Measurements from ENCODE around the gene DCLK2. TPM values are rescaled to one million over a fixed set of nuclear protein-coding genes. Genes with fewer than 3 reads are reported as not detected.

The DCLK2 gene
- total RNA-seq, 1 experiment from 2014 or later = 2.9 TPM

DNA sequence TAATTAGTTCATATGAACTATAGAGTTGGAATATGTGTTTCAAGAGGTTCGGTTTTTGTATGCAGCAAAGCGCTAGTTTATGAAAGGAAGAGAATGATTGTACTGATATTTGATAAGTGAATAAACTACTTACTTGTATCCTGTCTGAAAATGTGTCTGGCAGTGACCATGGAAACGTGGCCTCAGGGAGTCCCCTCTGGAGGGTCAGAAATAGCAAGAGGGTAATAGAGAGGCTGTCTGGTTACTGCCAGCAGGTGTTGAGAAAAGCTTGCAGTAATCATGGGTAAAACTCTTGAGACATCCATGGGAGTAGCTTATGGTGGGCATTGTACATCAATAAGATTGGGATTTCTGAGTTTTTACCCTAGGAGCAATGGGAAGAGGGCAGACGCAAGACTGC, 77.1 kb downstream of the DCLK2 start:
- intact Hi-C loops (cut with micrococcal nuclease; ENCODE audit: unreplicated experiment) = no loop called here
- Mint-ChIP-seq H3K36me3 (ENCODE audit: insufficient read depth, unreplicated experiment) (no peaks in the 10 kb centered on the region), H3K4me1 (ENCODE audit: low read depth, unreplicated experiment) (peaks cover 6% of the 10 kb centered on the region), H3K9me3 (ENCODE audit: unreplicated experiment) (peaks cover 10% of the 10 kb centered on the region), H3K27ac (ENCODE audit: unreplicated experiment) (no peak overlapping the region), H3K27me3 (ENCODE audit: insufficient read depth, unreplicated experiment) (no peaks in the 10 kb centered on the region), H3K4me3 (ENCODE audit: unreplicated experiment) (no peak overlapping the region)
- Histone ChIP-seq H3K36me3 (ENCODE audit: control insufficient read depth, insufficient read depth, low read length) (no peaks in the 10 kb centered on the region), H3K9me3 (no peaks in the 10 kb centered on the region), H3K4me3 (ENCODE audit: low read depth, low read length) (no peak overlapping the region), H3K4me1 (no peaks in the 10 kb centered on the region), H3K27me3 (replicated peaks; ENCODE audit: control insufficient read depth, insufficient read depth, low read length) (no peaks in the 10 kb centered on the region)
- no peak for DNase-seq
- ChIA-PET CTCF (no interaction called here), POLR2A (no interaction called here)
- TF ChIP-seq, protein P1, sequence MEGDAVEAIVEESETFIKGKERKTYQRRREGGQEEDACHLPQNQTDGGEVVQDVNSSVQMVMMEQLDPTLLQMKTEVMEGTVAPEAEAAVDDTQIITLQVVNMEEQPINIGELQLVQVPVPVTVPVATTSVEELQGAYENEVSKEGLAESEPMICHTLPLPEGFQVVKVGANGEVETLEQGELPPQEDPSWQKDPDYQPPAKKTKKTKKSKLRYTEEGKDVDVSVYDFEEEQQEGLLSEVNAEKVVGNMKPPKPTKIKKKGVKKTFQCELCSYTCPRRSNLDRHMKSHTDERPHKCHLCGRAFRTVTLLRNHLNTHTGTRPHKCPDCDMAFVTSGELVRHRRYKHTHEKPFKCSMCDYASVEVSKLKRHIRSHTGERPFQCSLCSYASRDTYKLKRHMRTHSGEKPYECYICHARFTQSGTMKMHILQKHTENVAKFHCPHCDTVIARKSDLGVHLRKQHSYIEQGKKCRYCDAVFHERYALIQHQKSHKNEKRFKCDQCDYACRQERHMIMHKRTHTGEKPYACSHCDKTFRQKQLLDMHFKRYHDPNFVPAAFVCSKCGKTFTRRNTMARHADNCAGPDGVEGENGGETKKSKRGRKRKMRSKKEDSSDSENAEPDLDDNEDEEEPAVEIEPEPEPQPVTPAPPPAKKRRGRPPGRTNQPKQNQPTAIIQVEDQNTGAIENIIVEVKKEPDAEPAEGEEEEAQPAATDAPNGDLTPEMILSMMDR (IDR thresholded peaks at IDR 0.05; ENCODE audit: insufficient read depth in 1 of 2, low read depth in 1 of 2, low read length in 1 of 2, severe bottlenecking in 1 of 2, unreplicated experiment in 1 of 2) = no peak
- BruUV-seq (replicated peaks) = no TSS peak

DNA sequence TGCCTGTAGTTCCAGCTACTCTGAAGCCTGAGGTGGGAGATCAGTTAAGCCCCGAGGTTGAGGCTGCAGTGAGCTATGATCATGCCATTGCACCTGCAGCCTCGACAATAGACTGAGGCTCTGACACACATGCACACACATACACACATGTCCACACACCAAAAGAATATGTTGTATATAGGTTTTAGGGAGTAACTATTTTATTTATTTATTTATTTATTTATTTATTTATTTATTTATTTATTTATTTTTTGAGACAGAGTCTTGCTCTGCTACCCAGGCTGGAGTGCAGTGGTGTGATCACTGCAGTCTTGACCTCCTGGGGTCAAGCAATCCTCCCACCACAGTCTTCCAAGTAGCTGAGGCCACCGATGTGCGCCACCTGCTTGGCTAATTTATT, 78.3 kb downstream of the DCLK2 start:
- ChIA-PET CTCF (no interaction called here), POLR2A (no interaction called here)
- Histone ChIP-seq H3K27me3 (replicated peaks; ENCODE audit: control insufficient read depth, insufficient read depth, low read length) (no peaks in the 10 kb centered on the region), H3K4me3 (ENCODE audit: low read depth, low read length) (no peak overlapping the region), H3K36me3 (ENCODE audit: control insufficient read depth, insufficient read depth, low read length) (no peaks in the 10 kb centered on the region), H3K9me3 (no peaks in the 10 kb centered on the region), H3K4me1 (no peaks in the 10 kb centered on the region)
- no peaks in the 10 kb centered on the region for H3K36me3 Mint-ChIP-seq (ENCODE audit: insufficient read depth, unreplicated experiment)
- H3K27ac Mint-ChIP-seq (ENCODE audit: unreplicated experiment) = no peak overlapping the region
- no TSS peak for BruUV-seq (replicated peaks)
- no peak overlapping the region for H3K4me3 Mint-ChIP-seq (ENCODE audit: unreplicated experiment)
- intact Hi-C loops (cut with micrococcal nuclease; ENCODE audit: unreplicated experiment) = no loop called here
- H3K27me3 Mint-ChIP-seq (ENCODE audit: insufficient read depth, unreplicated experiment) = no peaks in the 10 kb centered on the region
- DNase-seq = no peak
- H3K4me1 Mint-ChIP-seq (ENCODE audit: low read depth, unreplicated experiment) = peaks cover 6% of the 10 kb centered on the region
- TF ChIP-seq, protein P1 (IDR thresholded peaks at IDR 0.05; ENCODE audit: insufficient read depth in 1 of 2, low read depth in 1 of 2, low read length in 1 of 2, severe bottlenecking in 1 of 2, unreplicated experiment in 1 of 2) = no peak
- peaks cover 10% of the 10 kb centered on the region for H3K9me3 Mint-ChIP-seq (ENCODE audit: unreplicated experiment)

DNA sequence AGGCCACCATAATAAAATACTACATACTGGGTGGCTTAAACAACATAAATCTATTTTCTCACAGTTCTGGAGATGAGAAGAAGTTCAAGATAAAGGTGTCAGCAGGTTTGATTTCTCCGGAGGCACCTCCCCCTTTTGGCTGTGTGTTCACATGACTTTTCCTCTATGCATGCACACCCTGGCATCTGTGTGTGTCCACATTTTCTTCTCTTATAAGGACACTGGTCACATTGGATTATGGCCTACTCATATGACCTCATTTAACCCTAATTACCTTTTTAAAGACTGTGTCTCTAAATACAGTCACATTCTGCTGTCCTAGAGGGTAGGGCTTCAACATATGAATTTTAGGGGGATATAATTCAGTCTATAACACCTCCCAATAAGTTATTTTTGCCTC, 79.8 kb downstream of the DCLK2 start:
- POLR2A ChIA-PET = no interaction called here
- no TSS peak for BruUV-seq (replicated peaks)
- H3K4me1 Mint-ChIP-seq (ENCODE audit: low read depth, unreplicated experiment) = peaks cover 6% of the 10 kb centered on the region
- DNase-seq = no peak
- Histone ChIP-seq H3K4me3 (ENCODE audit: low read depth, low read length) (no peak overlapping the region), H3K27me3 (replicated peaks; ENCODE audit: control insufficient read depth, insufficient read depth, low read length) (no peaks in the 10 kb centered on the region), H3K4me1 (no peaks in the 10 kb centered on the region), H3K9me3 (no peaks in the 10 kb centered on the region), H3K36me3 (ENCODE audit: control insufficient read depth, insufficient read depth, low read length) (no peaks in the 10 kb centered on the region)
- no peak overlapping the region for H3K27ac Mint-ChIP-seq (ENCODE audit: unreplicated experiment)
- H3K27me3 Mint-ChIP-seq (ENCODE audit: insufficient read depth, unreplicated experiment) = no peaks in the 10 kb centered on the region
- intact Hi-C loops (cut with micrococcal nuclease; ENCODE audit: unreplicated experiment) = no loop called here
- TF ChIP-seq, protein P1 (IDR thresholded peaks at IDR 0.05; ENCODE audit: insufficient read depth in 1 of 2, low read depth in 1 of 2, low read length in 1 of 2, severe bottlenecking in 1 of 2, unreplicated experiment in 1 of 2) = no peak
- H3K9me3 Mint-ChIP-seq (ENCODE audit: unreplicated experiment) = peaks cover 10% of the 10 kb centered on the region
- CTCF ChIA-PET = no interaction called here
- H3K4me3 Mint-ChIP-seq (ENCODE audit: unreplicated experiment) = no peak overlapping the region
- no peaks in the 10 kb centered on the region for H3K36me3 Mint-ChIP-seq (ENCODE audit: insufficient read depth, unreplicated experiment)
